Neural cell (in vitro differentiated cells): ENCODE results near the gene DPH3.

Source experiments
- CTCF ChIP-seq: fragments of 450-650 bp; IDR thresholded peaks from 2 replicates; pipeline ENCODE4 v1.5.1; 2014; ENCODE audit warnings: antibody characterized with exemption, mild to moderate bottlenecking, moderate library complexity; ENCODE audit not compliant: poor library complexity, severe bottlenecking
- EP300 ChIP-seq: fragments of 450-650 bp; conservative IDR thresholded peaks from 2 replicates; pipeline ENCODE4 v1.6.1; 2014; ENCODE audit warnings: antibody characterized with exemption, mild to moderate bottlenecking, moderate library complexity; ENCODE audit not compliant: poor library complexity, severe bottlenecking
- EZH2 ChIP-seq: fragments of 200-600, 300-800 bp; shearing (Covaris generic), sonication (generic); IDR thresholded peaks from 2 replicates; pipeline ENCODE4 v1.6.1; 2014; ENCODE audit warnings: antibody characterized with exemption, low read length, borderline replicate concordance, mild to moderate bottlenecking; ENCODE audit not compliant: insufficient read depth, poor library complexity, severe bottlenecking
- MXI1 ChIP-seq: fragments of 450-650 bp; conservative IDR thresholded peaks from 2 replicates; pipeline ENCODE4 v1.6.1; 2014; ENCODE audit warnings: antibody characterized with exemption, mild to moderate bottlenecking; ENCODE audit not compliant: poor library complexity, severe bottlenecking
- POLR2AphosphoS5 ChIP-seq: IDR thresholded peaks from 2 replicates; pipeline ENCODE4 v1.6.1; 2012
- RAD21 ChIP-seq: fragments of 450-650 bp; conservative IDR thresholded peaks from 2 replicates; pipeline ENCODE4 v1.6.1; 2014; ENCODE audit warnings: antibody characterized with exemption, mild to moderate bottlenecking, moderate library complexity
- SMC3 ChIP-seq: fragments of 450-650 bp; conservative IDR thresholded peaks from 2 replicates; pipeline ENCODE4 v1.6.1; 2014; ENCODE audit warnings: antibody characterized with exemption, mild to moderate bottlenecking, moderate library complexity; ENCODE audit not compliant: poor library complexity
- TF ChIP-seq, protein P1 (sequence below): IDR thresholded peaks from 2 replicates; pipeline ENCODE4 v1.6.1; 2012; ENCODE audit warnings: borderline replicate concordance

GRCh38 chr3:16222547-16222946 lies 42.2 kb downstream of the DPH3 start:
- TF ChIP-seq POLR2AphosphoS5 (no peak), CTCF (no peak), EZH2 (no peak), SMC3 (no peak), MXI1 (no peak), EP300 (no peak), RAD21 (no peak)
- TF ChIP-seq, protein P1, sequence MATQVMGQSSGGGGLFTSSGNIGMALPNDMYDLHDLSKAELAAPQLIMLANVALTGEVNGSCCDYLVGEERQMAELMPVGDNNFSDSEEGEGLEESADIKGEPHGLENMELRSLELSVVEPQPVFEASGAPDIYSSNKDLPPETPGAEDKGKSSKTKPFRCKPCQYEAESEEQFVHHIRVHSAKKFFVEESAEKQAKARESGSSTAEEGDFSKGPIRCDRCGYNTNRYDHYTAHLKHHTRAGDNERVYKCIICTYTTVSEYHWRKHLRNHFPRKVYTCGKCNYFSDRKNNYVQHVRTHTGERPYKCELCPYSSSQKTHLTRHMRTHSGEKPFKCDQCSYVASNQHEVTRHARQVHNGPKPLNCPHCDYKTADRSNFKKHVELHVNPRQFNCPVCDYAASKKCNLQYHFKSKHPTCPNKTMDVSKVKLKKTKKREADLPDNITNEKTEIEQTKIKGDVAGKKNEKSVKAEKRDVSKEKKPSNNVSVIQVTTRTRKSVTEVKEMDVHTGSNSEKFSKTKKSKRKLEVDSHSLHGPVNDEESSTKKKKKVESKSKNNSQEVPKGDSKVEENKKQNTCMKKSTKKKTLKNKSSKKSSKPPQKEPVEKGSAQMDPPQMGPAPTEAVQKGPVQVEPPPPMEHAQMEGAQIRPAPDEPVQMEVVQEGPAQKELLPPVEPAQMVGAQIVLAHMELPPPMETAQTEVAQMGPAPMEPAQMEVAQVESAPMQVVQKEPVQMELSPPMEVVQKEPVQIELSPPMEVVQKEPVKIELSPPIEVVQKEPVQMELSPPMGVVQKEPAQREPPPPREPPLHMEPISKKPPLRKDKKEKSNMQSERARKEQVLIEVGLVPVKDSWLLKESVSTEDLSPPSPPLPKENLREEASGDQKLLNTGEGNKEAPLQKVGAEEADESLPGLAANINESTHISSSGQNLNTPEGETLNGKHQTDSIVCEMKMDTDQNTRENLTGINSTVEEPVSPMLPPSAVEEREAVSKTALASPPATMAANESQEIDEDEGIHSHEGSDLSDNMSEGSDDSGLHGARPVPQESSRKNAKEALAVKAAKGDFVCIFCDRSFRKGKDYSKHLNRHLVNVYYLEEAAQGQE: no peak
